HT-29 (cell line): ENCODE results near the gene RAB7B. TPM values are rescaled to one million over a fixed set of nuclear protein-coding genes. Genes with fewer than 3 reads are reported as not detected.
A peak's percentile ranks its signal among the peaks of the same experiment; 100 is the strongest.
"Not testable (repeated sequence)": the region's sequence is repeated elsewhere in the genome, so short reads cannot be mapped to it uniquely, and the experiment has no call there.

Source experiments
- DNase-seq: peaks from one replicate; pipeline ENCODE4 v3.0.0-alpha.2; 2015; ENCODE audit warnings: low spot score
- total RNA-seq: library from RNA; depleted of rRNA; stranded (reverse); fragments of >200 nt; shearing (Covaris generic); gene quantifications from 2 replicates; pipeline ENCODE4 v1.2.3, GENCODE V29; 2014

RAB7B gene
- total RNA-seq, 1 experiment from 2014 or later: 9.0 TPM

DNA sequence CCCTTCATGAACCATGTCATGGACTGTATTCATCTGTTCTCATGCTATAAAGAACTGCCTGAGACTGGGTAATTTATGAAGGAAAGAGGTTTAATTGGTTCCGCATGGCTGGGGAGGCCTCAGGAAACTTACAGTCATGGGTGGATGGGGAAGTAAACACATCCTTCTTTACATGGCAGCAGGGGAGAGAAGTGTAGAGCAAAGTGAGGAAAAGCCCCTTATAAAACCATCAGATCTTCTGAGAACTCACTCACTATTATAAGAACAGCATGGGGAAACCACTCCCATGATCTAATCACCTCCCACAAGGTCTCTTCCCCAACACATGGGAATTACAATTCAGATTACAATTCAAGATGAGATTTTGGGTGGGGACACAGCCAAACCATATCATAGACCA, 6.6 kb downstream of the RAB7B start:
- DNase-seq: not testable (repeated sequence)

DNA sequence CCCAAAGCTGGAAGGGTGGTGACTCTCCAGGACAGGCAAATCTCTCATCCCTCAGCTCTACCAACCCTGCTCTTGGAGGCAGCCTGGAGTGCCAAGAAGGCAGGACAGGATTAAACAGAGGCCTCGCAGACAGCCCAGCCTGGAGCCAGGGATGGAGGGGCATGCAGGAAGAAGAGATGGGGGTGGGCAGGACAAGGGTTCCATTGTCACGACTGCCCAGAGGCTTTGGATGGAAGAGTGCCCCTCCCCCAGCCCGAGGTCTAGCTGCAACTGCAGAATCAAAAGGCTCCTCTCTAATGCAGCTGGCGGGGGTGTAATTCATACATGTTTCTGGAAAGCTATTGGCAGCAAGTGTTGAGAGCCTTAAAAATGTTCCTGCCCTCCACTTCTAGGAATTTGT, 8.8 kb downstream of the RAB7B start:
- DNase-seq: no peak

DNA sequence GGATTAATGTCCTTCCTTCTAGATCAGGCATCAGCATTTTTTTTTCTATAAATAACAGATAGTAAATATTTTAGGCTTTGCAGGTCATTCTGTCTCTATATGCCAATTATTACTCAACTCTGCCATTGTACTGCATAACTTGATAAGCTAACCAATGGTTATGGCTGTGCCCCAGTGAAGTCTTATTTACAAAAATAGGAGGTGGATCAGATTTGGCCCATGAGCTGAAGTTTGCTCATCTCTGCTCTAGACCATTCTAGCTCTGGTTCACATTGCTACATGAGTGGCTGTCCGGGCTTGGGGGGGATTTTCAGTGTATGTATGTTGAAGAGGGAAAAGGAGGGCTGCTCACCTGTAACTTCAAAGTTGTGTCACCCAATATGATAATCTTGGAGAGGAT, 10.1 kb downstream of the RAB7B start:
- DNase-seq: no peak

DNA sequence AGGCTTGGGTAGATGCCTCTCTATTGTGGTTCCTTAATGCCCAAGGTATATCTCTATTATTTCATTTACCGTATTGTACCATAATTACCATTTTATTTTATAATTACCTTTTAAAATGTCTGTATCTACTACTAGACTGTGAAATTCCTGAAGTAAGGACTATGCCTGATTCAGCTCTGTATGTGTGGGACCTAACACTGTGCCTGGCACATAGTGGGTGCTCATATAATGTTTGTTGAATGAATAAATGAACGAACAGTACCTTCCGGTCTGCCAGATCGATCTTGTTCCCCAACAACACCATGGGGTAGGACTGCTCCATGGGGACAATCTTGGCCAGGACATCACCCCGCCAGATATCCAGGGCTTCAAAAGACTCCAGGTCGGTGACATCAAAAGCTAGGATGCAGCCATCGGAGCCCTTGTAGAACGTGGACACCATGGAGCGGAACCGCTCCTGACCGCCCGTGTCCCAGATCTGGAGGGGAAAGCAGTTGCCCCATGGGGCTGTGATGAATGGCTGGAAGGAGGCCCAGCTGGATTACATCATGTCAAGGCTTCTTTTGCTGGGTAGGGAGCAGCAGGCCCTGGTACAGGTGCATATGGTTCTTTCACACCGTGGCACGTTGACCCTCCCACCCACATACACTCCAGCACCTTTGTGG, 10.8 kb downstream of the RAB7B start:
- DNase-seq: no peak

DNA sequence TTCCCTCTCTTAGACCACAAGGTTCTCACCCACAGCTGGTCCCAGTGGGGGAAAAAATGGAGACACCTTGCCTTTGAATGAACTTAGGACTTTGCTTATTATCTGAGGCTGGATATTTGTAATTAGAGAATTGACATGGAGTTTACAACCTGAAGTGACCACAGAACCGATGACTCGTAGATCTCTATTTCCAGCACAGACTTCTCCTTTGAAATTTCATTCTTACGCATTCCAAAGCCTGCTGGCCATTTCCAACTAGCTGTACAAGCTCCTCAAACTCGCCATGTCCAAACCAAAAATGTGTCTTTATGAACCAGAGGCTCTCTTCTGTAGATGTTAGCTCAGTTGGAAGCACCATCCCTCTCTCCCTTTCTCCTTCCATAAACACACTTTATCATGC, 12.0 kb downstream of the RAB7B start:
- no peak for DNase-seq

DNA sequence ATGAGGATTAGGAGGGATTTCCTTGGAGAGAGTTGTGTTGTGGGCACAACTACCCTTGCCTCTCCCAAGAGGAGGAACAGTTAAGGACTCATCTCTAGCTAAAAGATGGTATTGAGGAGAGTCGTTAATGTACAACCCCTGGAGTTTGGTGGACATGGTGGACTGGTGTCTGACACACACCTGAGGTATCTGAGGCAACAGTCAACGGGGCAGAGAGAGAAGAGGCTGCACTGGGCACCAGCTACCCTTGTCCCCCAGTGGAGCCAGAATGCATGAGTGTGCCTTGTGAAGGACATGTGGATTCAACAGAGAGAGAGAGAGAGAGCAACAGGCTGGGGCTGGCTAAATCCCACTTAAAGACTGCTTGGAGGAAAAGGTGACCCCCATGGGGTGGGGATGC, 13.0 kb downstream of the RAB7B start:
- DNase-seq: no peak

DNA sequence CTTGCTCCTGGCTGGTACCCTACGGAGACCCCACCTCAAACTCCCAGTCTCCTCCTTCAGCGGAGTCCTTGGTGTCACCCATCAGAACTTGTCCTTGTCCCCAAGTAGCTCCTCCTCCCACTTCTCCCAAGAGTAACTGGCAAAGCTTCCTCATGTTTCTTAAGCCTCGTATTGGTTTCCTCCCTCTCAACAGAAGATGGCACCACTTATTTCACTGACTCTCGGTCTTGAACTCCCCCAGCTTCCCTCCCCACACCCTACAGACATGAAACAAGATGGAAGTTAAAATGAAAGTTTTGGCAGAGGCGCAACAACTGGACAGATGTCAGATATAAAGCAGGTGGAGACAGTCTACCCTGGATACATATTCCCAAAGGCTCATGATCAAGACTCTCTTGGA, 13.4 kb downstream of the RAB7B start:
- no peak for DNase-seq

DNA sequence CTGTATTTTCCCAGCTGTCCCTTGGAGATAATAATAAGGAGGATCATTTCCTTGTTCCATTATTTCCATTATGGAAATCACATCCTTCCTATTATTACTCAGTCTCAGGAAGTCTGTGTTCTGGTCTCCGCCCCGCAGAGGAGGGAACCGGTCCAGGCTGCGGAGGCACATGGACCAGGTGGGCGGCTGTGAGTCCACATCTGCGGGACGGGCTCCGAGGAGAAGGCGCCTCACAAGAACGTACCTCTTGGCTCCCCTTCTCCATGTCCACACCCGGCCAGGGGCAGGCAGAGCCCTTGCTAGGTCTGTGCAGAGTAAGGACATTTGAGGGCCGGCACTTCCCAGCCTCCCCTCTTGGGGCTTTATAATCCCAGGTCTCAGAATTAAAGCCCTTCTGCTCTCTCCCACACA, 14.6 kb downstream of the RAB7B start:
- DNase-seq: no peak

DNA sequence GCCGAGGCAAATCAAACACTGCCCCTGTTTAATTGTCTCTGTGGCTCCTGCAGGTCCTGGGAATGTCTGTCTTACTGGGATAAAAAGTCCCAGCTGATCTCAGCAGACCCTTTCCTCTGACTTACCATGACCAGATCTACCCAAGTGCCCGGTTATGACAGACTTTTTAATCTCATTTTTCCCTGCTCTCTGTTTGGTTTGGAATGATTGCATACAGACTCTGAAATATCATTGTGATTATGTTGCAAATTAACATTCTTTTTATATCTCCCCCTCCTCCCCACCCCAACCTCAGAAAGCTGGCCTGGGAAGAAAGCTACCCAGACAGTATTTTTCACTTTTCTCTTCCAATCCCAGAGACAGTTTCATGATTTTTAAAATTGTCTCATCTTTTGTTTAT, 16.3 kb downstream of the RAB7B start:
- no peak for DNase-seq

DNA sequence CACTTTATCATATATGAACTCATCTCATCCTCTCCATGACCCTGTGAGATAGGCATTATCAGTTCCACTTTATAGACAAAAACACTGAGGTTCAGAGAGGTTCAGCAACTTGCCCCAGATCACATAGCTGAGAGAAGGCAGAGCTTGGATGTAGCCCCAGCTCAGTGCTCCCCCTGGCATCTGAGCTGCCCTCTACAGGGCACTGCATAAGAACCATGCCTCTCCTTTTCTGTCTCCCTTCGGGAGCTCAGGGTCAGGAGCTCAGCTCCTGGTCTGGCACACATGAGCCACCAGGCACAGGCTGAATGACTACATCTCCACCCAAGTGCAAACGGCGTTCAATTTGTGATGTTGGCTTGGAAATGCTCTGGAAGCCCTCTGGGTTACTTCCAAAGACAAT, 16.9 kb downstream of the RAB7B start:
- peak; percentile 36 for DNase-seq

DNA sequence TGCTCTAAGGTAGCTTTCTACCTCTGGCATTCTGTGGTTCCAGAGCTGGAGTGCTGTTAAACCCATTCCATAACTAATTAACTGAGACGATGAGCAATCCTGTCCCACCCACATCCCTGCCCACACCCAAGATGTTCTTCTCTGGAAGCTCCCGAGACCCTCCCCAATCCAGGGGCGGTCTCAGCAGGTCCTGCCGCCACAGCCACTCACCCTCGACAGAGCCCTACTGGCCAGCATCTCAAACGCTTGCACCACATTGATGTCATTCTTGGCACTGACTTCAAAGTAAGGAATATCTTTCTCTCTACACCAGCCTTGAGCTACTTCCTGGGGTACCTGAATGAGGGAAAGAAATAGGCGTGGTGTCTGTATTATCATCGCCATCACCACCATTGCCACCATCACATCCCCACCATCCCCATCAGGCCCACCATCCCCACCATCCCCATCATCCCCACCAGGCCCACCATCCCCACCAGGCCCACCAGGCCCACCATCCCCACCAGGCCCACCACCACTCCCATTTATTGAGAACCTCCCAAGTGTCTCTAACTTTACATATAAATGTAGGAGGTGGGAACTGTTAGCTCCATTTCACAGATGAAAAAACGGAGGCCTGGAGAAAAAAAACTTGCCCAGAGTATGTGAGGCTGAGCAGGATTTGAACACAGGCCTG, 17.7 kb downstream of the RAB7B start:
- DNase-seq: no peak

DNA sequence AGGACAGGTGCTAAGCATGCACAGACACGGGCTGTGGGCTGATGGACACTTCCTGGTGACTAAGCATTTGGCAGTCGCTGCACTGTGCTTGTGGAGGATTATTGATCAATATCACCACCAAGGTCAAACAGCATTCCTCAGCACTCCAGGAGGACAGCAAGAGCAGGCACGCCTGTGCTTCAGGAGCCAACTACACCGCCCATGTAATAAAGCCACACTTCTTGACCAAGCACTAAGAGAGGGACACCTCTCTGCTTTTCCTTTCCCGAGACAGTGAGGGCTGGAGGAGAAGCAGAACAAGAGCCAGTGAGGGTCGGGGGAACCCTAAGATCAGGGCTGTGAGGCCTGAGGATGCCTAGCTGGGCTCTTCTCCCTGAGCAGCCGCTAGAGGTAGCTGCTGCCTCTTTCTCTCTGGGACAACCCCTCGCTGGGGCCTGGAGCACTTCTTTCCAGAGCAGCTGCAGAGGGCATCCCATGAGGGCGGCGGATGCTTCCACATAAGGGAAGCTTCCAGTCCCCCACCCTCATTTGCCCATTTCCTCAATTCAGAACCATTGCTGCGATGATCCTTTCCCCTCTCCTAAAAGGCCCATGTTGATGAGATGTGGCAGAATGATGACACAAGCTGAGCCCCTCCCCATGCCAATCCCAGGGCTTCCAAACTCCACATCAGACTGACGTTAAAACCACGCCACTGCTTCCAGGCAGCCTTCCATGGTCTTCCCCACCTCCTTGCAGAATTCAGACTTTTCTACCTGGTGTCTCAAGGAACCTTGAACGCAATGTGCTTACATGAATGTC, 19.1 kb downstream of the RAB7B start:
- peak; percentile 91 for DNase-seq

DNA sequence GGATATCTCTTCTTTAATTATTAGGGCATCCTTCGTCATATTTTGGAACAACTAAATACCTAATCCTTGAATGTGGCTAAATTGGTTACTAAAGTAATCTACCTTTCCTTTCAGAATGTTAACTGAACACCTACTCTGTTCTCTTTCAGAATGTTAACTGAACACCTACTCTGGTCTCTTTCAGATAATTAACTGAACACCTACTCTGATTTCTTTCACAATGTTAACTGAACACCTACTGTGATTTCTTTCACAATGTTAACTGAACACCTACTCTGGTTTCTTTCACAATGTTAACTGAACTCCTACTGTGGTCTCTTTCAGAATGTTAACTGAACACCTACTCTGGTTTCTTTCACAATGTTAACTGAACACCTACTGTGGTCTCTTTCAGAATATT, 21.9 kb downstream of the RAB7B start:
- no peak for DNase-seq

DNA sequence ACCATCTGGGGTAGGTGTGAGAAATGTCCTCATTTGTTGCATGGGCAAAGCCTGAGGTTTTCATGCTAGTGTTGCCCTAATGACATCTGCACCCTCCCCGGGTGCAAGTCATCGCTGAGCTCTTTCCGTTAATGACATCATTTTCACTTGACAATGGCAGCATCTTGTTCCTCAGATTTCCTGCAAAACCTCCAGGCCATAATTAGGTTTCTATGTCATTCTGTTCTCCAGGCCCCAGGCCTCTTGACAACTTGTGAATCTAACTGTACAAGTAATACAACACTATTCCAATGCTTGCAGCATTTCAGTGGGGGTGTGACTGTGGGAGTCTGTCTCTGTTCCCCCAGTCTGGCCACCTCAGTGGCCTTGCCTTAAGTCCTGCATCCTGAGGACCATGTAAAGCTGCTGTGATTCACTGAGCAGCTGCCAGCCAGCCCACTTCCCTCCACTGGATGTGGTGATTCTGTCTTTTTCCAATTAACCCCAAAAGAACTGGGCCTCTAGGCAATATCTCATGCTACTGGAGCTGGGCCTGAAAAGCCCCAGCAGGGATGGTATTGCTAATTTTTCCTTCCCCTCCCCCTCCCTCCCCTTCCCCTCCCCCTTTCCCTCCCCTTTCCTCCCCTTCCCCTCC, 22.8 kb downstream of the RAB7B start:
- no peak for DNase-seq

DNA sequence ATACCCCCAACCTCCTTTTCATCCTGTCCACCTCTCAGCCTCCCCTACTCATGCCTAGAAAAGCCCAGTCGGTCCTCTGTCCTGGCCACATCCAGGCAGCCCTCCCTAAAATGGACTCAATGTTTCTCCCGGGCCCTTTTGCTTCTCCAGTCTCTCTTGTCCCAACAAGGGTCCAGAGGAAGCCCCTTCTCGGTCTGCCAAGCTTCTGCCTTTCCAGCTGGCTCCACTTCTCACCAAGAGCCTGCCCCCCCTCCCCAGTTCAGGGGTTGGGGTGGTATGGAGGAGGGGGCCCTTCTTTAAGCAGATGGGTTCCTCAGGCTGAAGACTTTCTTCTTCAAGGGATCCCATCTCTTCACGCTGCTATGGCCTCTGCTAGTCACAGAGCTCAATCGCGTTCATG, 23.9 kb downstream of the RAB7B start:
- DNase-seq: no peak

DNA sequence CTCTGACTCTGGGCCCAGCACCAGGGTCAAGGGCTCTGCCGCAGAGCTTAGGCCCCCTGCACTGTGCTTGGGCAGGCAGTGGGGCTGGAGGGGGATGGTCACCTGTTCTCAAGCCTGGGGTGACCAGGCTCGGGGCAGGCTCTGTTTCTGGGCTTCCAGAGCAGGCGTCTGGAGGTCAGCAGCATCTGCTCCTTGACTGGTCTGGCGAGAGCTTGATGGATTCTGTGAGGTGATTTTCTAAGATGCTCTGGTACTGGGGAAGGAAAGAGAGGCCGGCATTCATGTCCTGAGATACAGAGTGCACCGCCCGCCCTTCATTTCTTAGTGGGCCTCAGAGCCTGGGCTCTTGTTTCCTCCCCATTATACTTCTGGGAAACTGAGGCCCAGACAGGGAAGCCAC, 24.5 kb downstream of the RAB7B start:
- no peak for DNase-seq

DNA sequence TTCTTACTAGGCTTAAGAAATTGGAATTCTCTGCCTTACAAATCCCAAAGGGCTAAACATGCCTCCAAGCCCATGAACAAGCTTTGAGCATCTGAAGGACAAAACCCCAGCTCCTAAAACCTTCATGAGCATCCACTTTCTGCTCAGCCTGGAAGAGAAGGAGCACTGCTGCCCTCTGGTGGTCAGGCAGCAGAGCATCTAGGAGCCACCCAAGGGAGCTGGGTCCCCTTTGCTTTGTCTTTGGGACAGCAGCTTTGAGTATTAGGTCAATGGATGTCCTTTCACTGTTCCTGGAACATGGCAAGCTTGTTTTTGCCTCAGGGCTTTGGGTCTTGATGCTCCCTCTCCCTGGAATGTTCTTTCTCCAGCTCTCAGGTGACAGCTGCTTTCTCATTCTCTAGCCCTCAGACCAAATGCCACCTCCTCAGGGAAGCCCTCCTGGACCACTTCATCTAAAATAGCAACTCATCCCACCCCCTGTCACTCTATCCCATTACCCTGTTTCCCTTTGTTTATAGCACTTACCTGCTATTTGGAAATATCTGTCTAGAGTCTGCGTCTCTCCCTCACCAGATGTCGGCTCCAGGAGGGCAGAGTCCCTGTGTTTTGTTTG, 25.7 kb downstream of the RAB7B start:
- DNase-seq: peak; percentile 86

DNA sequence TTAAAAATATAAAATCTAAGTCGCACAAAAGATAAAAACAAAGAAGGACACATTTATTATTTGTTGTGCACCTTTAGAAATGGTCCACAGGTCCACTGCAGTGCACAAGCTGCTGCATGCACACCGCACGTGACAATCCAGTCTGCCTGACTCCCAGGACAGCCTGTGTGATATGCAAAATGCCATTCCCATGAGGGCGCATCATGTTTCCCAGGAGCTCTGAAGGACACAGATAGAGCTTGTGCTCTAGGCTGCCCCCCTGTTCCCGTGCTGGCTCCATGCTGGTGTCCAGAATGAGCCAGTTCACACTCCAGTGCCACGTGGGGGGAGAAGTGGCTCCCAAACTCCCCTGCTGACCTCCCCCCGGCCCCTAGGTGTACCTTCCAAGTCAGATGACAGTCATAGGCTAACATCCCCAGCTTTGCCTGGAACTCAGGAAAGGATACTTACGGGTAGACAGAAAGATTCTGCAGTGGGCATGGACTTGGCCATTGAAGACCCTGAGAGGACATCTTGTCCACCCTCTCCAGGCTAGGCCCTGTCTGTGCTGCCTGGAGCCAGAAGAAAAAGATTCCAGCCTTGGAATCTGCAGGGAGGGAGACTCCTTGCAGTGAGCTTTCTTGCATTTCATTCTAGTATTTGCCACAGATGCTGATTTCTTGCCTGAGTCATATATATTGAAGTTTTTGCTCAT, 26.3 kb downstream of the RAB7B start:
- DNase-seq: no peak

DNA sequence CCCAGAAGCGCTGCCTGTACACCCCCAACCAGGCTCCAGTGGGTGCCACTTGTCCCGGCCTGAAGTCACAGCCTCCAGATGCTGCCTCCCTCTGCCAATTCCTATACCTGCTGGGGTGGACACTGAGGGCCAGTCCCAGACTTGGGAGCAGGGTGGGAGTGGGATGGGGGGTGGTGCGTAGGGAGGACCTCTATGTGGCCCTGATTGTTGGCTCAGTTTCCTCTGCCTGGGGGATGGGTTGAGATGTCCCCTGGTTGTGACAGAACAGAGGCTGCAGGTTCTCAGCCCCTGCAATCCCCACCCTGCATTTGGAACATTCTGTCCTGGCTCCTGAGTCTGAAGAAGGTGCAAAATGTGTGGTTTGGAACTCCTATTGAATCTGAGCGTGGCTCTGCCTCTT, 27.2 kb downstream of the RAB7B start:
- DNase-seq: no peak

DNA sequence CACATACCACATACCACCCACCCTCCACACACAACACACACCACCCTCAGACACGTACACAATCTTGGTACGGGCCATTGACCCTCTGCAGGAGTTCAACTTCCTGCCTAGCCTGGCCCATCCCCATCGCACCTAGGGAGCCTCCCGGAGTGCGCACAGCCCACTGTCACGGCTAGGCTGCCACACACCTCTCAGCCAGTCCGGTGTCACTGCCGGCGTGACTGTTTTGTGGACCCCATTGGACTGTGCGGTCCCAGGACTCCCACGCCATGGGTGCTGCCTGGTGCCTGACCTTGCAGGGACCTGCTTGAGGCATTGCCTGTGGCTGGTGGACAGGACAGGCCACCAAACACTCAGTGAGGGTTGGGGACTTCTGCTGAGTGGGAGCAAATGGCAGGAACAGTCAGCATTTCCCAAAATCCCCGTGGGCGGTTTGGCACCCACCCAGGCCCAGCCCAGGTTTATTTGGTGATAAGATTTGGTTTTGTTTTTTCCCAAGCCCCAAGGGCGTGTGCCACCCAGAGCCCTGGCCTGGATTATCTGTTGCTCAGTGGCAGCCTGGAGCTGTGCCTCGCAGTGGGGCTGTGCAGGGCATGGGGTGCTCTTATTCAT, 27.7 kb downstream of the RAB7B start:
- no peak for DNase-seq

DNA sequence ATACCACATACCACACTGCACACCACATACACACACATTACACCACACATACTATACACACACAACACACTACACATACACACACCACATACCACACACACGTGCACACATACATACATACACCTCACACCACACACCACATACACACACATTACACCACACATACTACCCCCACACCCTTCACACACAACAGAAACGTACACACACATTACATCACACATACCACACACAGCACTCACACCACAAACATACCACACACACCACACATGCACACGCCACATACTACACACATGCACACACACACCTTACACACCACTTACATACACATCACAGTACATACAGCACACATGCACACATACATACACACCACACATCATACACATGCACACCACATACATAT, 28.5 kb downstream of the RAB7B start:
- DNase-seq: no peak
